Measurements from ENCODE around the gene COX17.

COX17 gene

GRCh38 chr3:119675188-119675874 lies 1.9 kb downstream of the COX17 start:
- Histone ChIP-seq H3K27me3 (no peaks in the 10 kb centered on the region), H3K9me3 (no peaks in the 10 kb centered on the region), H3K4me3 (no peak overlapping the region), H3K27ac (no peak overlapping the region), H3K4me1 (peaks cover 0 to 18% (median 7%) of the 10 kb centered on the region in 4 donors), H3K36me3 (peaks cover 13 to 44% (median 34%) of the 10 kb centered on the region in 3 donors)
- intact Hi-C loops (cut with DNase I; ENCODE audit: low total_unique reads), result loop anchor here (5.0 to 10.0 kb wide), 2 partner anchors 181 to 213 kb away; partner anchors contain the start of genes TIMMDC1 and TMEM39A
- DNase-seq, result no peak
- TF ChIP-seq CTCF (IDR thresholded peaks at IDR 0.05), result no peak

- Histone ChIP-seq H3K36me3 (peaks cover 13 to 52% (median 34%) of the 10 kb centered on the region in 3 donors), H3K27ac (no peak overlapping the region), H3K27me3 (no peaks in the 10 kb centered on the region), H3K9me3 (no peaks in the 10 kb centered on the region), H3K4me1 (peaks cover 0 to 25% (median 9%) of the 10 kb centered on the region in 4 donors), H3K4me3 (no peak overlapping the region)
- DNase-seq, result no peak
- no peak for TF ChIP-seq CTCF (IDR thresholded peaks at IDR 0.05)
- intact Hi-C loops (cut with DNase I; ENCODE audit: low total_unique reads), result loop anchor here (10.0 kb wide), 1 partner anchor 179 kb away; the partner anchor contains the start of gene TIMMDC1
Observed at GRCh38 chr3:119673875-119674274, 3.3 kb downstream of the COX17 start.

GRCh38 chr3:119672776-119673175 lies 4.4 kb downstream of the COX17 start:
- H3K27ac ChIP-seq, result no peak overlapping the region
- H3K4me3 ChIP-seq, result no peak overlapping the region
- no peaks in the 10 kb centered on the region for H3K27me3 ChIP-seq
- peaks cover 0 to 23% (median 8%) of the 10 kb centered on the region in 4 donors for H3K4me1 ChIP-seq
- intact Hi-C loops (cut with DNase I; ENCODE audit: low total_unique reads), result loop anchor here (10.0 kb wide), 1 partner anchor 178 kb away; the partner anchor contains the start of gene TIMMDC1
- H3K36me3 ChIP-seq, result peaks cover 13 to 57% (median 34%) of the 10 kb centered on the region in 3 donors
- H3K9me3 ChIP-seq, result no peaks in the 10 kb centered on the region
- TF ChIP-seq CTCF (IDR thresholded peaks at IDR 0.05), result no peak
- DNase-seq, result no peak

- Histone ChIP-seq H3K9me3 (no peaks in the 10 kb centered on the region), H3K27ac (peak overlapping the region in 1 of 2 donors; percentile 16), H3K4me1 (peaks cover 0 to 8% (median 2%) of the 10 kb centered on the region in 4 donors), H3K27me3 (no peaks in the 10 kb centered on the region), H3K36me3 (peaks cover 12 to 55% (median 34%) of the 10 kb centered on the region in 3 donors), H3K4me3 (no peak overlapping the region)
- intact Hi-C loops (cut with DNase I; ENCODE audit: low total_unique reads), result loop anchor here (10.0 kb wide), 1 partner anchor 175 kb away; the partner anchor contains the start of gene TIMMDC1
- no peak for DNase-seq
- TF ChIP-seq CTCF (IDR thresholded peaks at IDR 0.05), result no peak
Observed at GRCh38 chr3:119669906-119670570, 7.2 kb downstream of the COX17 start.

GRCh38 chr3:119665954-119666559 lies 11.1 kb downstream of the COX17 start:
- H3K27ac ChIP-seq, result no peak overlapping the region
- H3K27me3 ChIP-seq, result no peaks in the 10 kb centered on the region
- no peak for TF ChIP-seq CTCF (IDR thresholded peaks at IDR 0.05)
- no peaks in the 10 kb centered on the region for H3K9me3 ChIP-seq
- peaks cover 0 to 20% (median 3%) of the 10 kb centered on the region in 3 donors for H3K36me3 ChIP-seq
- intact Hi-C loops (cut with DNase I; ENCODE audit: low total_unique reads), result no loop called here
- no peak overlapping the region for H3K4me3 ChIP-seq
- peaks cover 0 to 18% (median 2%) of the 10 kb centered on the region in 4 donors for H3K4me1 ChIP-seq
- DNase-seq, result no peak
